ENCODE measurements around the gene NOL6.

NOL6 gene

DNA sequence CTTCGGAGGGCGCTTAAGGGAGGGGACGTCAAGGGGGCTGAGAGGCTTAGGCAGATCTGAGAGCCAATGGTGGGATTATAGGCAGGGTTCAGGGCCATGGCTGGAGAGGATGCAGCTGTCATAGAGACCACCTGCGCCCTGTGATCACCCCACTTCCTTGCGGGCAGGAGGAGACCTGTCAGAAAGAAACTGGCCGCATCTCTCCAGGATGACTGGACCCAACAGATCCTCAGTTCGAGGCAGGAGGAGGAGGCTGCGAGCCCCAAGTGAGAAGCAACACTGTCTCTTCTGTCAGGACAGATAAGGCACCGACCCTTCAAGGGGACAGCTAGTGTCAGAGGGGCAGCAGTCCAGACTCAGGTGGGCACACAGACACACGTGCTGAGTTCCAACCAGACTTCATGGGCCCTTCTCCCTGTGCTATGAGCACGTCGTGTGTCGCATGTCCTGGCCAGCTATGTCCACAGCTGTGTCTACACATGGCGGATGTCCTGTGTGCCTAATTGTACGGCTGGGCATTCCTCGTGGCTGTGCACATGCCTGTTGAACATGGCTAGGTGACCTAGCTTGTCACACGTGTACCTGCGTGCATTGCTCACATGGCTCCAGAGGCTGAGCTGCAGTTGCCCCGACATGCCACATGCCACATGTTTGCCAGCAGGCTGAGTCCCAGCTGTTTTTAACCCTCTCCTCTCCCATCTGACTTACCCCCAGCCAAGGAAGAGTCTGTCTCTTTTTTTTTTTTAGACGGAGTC is 25.7 kb downstream of the NOL6 start:
- Histone ChIP-seq H3K4me1 (ENCODE audit: insufficient read depth, poor library complexity, severe bottlenecking) (peaks cover 32% of the 10 kb centered on the region), H3K27ac (ENCODE audit: poor library complexity, severe bottlenecking) (no peak overlapping the region), H3K27me3 (ENCODE audit: insufficient read depth, poor library complexity, severe bottlenecking) (no peaks in the 10 kb centered on the region), H3K9me3 (ENCODE audit: severe bottlenecking) (no peaks in the 10 kb centered on the region), H3K4me3 (ENCODE audit: severe bottlenecking) (no peak overlapping the region), H3K36me3 (ENCODE audit: low read depth) (no peaks in the 10 kb centered on the region)
- TF ChIP-seq, protein P1, sequence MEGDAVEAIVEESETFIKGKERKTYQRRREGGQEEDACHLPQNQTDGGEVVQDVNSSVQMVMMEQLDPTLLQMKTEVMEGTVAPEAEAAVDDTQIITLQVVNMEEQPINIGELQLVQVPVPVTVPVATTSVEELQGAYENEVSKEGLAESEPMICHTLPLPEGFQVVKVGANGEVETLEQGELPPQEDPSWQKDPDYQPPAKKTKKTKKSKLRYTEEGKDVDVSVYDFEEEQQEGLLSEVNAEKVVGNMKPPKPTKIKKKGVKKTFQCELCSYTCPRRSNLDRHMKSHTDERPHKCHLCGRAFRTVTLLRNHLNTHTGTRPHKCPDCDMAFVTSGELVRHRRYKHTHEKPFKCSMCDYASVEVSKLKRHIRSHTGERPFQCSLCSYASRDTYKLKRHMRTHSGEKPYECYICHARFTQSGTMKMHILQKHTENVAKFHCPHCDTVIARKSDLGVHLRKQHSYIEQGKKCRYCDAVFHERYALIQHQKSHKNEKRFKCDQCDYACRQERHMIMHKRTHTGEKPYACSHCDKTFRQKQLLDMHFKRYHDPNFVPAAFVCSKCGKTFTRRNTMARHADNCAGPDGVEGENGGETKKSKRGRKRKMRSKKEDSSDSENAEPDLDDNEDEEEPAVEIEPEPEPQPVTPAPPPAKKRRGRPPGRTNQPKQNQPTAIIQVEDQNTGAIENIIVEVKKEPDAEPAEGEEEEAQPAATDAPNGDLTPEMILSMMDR (IDR thresholded peaks at IDR 0.05; ENCODE audit: poor library complexity, severe bottlenecking) = peak; percentile 1
- ATAC-seq (ENCODE audit: low read depth) = no peak
- no peak for DNase-seq (ENCODE audit: low spot score)

DNA sequence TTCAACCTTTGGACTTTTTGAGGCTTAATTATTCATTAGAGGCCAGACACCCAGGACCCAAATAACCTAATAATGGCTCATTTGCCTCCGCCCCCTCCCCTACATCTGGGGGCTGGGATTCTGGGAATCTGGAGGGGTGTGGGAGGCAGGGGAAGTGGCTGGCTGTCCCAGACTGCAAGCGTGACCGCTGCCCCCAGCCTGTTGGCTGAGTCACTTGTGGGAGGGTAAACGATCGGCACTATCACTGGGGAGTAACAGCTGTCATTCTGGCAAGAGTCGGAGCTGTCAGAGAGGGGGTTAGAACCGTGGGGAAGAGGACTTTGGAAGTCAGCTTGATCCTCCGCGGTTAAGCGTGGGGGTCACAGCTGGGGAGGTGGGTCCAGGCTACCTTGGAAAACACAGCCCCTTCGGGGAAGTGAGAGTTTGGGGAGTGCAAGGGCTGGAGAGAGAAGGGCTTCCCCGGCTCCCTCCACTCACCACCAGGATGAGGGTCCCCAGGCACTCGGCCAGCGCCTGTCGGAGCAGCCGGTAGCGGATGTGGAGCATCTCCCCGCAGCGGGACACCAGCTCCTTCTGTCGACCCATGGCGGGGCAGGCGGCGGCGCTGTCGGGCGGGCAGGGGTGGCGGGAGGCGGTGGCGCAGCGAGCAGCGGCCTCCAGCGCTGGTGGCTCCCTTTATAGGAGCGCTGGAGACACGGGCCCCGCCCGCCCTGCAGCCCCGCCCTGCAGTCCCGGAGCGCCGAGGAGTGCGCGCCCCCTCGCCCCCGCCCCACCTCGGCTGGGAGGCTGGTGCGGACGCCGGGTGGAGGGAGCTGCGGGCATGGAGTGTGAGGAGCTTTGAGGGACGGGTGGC is 26.6 kb downstream of the NOL6 start, which contains the start of gene AQP3:
AQP3 (minus strand) TSS at position 648 of the 853 bp plus-strand sequence; CDS start at position 585, 63 bp downstream.
- H3K4me1 ChIP-seq (ENCODE audit: insufficient read depth, poor library complexity, severe bottlenecking) = peaks cover 32% of the 10 kb centered on the region
- H3K9me3 ChIP-seq (ENCODE audit: severe bottlenecking) = no peaks in the 10 kb centered on the region
- DNase-seq (ENCODE audit: low spot score) (no peak), ATAC-seq (ENCODE audit: low read depth) (peak; percentile 71)
- H3K4me3 ChIP-seq (ENCODE audit: severe bottlenecking) = no peak within 1 kb of the TSS
- TF ChIP-seq, protein P1 (IDR thresholded peaks at IDR 0.05; ENCODE audit: poor library complexity, severe bottlenecking) = peak; percentile 30
- H3K27me3 ChIP-seq (ENCODE audit: insufficient read depth, poor library complexity, severe bottlenecking) = no peaks in the 10 kb centered on the region
- H3K27ac ChIP-seq (ENCODE audit: poor library complexity, severe bottlenecking) = peak within 1 kb of the TSS; percentile 12
- H3K36me3 ChIP-seq (ENCODE audit: low read depth) = no peaks in the 10 kb centered on the region

DNA sequence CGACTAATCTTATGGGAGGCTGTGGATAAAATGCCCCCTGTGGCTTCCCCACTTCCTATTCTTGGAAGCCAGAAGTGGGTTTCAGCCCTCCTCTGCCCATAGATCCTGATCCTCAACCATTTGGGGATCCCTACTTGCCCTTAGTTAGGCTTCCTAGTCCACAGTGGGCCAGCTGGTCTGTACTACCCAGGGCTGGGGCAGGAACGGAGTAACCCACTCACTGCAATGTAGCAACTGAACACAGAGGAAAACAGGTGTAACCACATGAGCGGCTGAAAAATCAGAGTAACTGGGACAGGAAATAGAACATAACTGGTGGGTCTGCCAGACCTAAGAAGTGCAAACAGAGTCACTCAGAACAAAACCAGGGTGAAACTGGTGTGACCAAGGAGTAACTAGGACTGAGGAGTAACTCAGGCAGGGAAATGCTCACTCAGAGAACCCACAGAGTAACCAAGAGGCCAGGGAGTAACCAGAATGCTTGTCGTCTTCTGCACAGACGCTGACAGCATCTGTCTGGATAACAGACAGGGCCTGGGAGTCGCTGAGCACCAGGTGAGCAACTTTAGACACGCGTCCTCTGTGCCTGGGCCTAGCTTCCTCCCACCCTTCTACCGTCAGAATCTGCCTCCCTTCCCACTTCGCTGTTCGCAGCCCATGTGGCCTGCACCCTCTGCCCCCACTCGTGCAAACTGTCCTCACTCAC is 27.3 kb downstream of the NOL6 start:
- TF ChIP-seq, protein P1 (IDR thresholded peaks at IDR 0.05; ENCODE audit: poor library complexity, severe bottlenecking) = no peak
- 0 out of 3 replicates have a peak, but pooled peaks have one; percentile 4 for ATAC-seq (ENCODE audit: low read depth)
- H3K27me3 ChIP-seq (ENCODE audit: insufficient read depth, poor library complexity, severe bottlenecking) = no peaks in the 10 kb centered on the region

DNA sequence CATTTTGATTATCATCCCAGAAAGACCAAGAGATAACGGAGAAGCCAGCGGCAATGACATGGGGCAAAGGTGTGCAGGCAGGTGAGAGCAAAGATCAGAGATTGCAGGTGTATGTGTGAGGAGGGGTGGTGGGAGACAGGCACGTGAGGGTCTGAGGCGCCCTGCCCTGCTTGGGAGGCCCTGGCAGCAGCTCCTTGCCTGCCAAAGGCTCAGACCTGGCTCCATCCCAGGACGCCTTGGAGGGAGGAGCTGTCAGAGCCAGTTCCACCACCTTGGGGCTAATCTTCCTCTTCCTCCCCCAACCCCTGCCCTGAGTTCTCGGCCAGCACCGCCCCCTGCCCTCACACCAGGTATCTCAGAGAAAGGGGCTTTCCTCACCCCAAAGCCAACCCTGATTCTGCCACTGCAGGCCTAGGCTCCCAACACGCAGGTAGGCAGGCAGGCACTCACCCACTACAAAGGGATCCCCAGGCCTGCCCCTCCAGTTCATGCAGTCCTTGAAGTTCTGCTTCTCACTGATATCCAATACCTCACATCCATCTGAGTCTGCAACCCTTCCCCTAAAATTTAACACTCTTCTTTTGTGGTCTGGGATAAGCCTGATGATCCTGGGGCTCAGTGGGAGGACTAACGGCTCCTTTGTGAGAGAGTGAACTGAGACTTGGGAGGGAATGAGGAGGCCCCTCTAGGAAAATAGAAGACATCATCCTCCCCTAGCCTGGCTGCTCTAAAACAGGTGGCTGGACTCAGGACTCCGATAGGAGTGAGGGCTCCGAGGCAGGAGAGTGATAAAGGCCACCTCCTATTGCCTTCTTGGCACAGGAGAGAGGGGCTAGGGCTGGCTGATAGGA is 28.1 kb downstream of the NOL6 start:
- TF ChIP-seq, protein P1 (IDR thresholded peaks at IDR 0.05; ENCODE audit: poor library complexity, severe bottlenecking) = no peak
- H3K27ac ChIP-seq (ENCODE audit: poor library complexity, severe bottlenecking) = no peak overlapping the region
- H3K36me3 ChIP-seq (ENCODE audit: low read depth) = no peaks in the 10 kb centered on the region
- no peaks in the 10 kb centered on the region for H3K27me3 ChIP-seq (ENCODE audit: insufficient read depth, poor library complexity, severe bottlenecking)
- H3K4me3 ChIP-seq (ENCODE audit: severe bottlenecking) = no peak overlapping the region
- H3K9me3 ChIP-seq (ENCODE audit: severe bottlenecking) = no peaks in the 10 kb centered on the region
- DNase-seq (ENCODE audit: low spot score) (no peak), ATAC-seq (ENCODE audit: low read depth) (peak; percentile 19; the same call in 1 of the 3 replicates)
- H3K4me1 ChIP-seq (ENCODE audit: insufficient read depth, poor library complexity, severe bottlenecking) = peaks cover 31% of the 10 kb centered on the region

More for the DNA sequence above, 27.3 kb downstream of the NOL6 start:
- Histone ChIP-seq H3K27ac (ENCODE audit: poor library complexity, severe bottlenecking) (peak overlapping the region; percentile 12), H3K4me3 (ENCODE audit: severe bottlenecking) (no peak overlapping the region), H3K36me3 (ENCODE audit: low read depth) (no peaks in the 10 kb centered on the region), H3K4me1 (ENCODE audit: insufficient read depth, poor library complexity, severe bottlenecking) (peaks cover 31% of the 10 kb centered on the region), H3K9me3 (ENCODE audit: severe bottlenecking) (no peaks in the 10 kb centered on the region)
- DNase-seq (ENCODE audit: low spot score) = no peak
